ENCODE data around the gene ZNF726. TPM values are rescaled to one million over a fixed set of nuclear protein-coding genes. Genes with fewer than 3 reads are reported as not detected.
"Not testable (repeated sequence)": the region's sequence is repeated elsewhere in the genome, so short reads cannot be mapped to it uniquely, and the experiment has no call there.

Gene ZNF726
- total RNA-seq, 1 experiment from 2014 or later = 0.11 TPM

GRCh38 chr19:23932878-23933277 lies 18.2 kb downstream of the ZNF726 start:
- no peaks in the 10 kb centered on the region for H4K20me1 ChIP-seq (ENCODE audit: control insufficient read depth, insufficient read depth, insufficient read length)
- no peak overlapping the region for H2BK12ac ChIP-seq (ENCODE audit: insufficient read length, low read depth, low read length)
- no peak overlapping the region for H3K9ac ChIP-seq (ENCODE audit: extremely low read depth, insufficient read length, low read length)
- no peak overlapping the region for H4K91ac ChIP-seq (ENCODE audit: insufficient read length, low read depth, low read length)
- H3T11ph ChIP-seq (ENCODE audit: low read length) = no peak overlapping the region
- no peaks in the 10 kb centered on the region for H3K4me1 ChIP-seq (ENCODE audit: insufficient read depth, low read length)
- no peak overlapping the region for H3K23ac ChIP-seq (ENCODE audit: insufficient read length, low read depth, low read length)
- H4K5ac ChIP-seq (ENCODE audit: insufficient read length, low read depth, low read length) = no peak overlapping the region
- H3K79me1 ChIP-seq (ENCODE audit: insufficient read depth, low read depth, low read length, poor library complexity, severe bottlenecking) = no peaks in the 10 kb centered on the region
- H3K4me2 ChIP-seq (ENCODE audit: insufficient read depth, insufficient read length, low read length) = no peak overlapping the region
- no peak overlapping the region for H2BK120ac ChIP-seq (ENCODE audit: low read depth, low read length, poor library complexity, severe bottlenecking)
- H2BK20ac ChIP-seq (ENCODE audit: low read depth, low read length, poor library complexity, severe bottlenecking) = no peak overlapping the region
- H3K36me3 Mint-ChIP-seq (ENCODE audit: insufficient read depth in 1 of 3, low read depth in 3 of 3) = peaks cover 7 to 53% (median 16%) of the 10 kb centered on the region in 3 experiments; a peak in 6 of 7 replicates
- no CpG with 5 or more reads among the region's 1 CpG for WGBS (ENCODE audit: extremely low coverage, insufficient read length, low lambda C conversion rate)
- no peaks in the 10 kb centered on the region for H3K79me2 ChIP-seq (ENCODE audit: insufficient read depth, low read length)
- no peak for DNase-seq
- H3K56ac ChIP-seq (ENCODE audit: insufficient read length, low read depth, low read length) = no peak overlapping the region
- no peaks in the 10 kb centered on the region for H3K27me3 ChIP-seq (ENCODE audit: insufficient read depth, low read length)
- no peak overlapping the region for H3K27ac ChIP-seq (ENCODE audit: insufficient read length, low read depth, low read length)
- H3K4me1 Mint-ChIP-seq = no peaks in the 10 kb centered on the region
- H3K23me2 ChIP-seq (ENCODE audit: insufficient read length, low read depth, low read length, poor library complexity, severe bottlenecking) = no peaks in the 10 kb centered on the region
- H4K8ac ChIP-seq (replicated peaks; ENCODE audit: insufficient read length, low read depth, low read length) = no peak overlapping the region
- H3K4me3 Mint-ChIP-seq = no peak overlapping the region
- H2AFZ ChIP-seq (ENCODE audit: low read length) = no peak overlapping the region
- H3K14ac ChIP-seq (ENCODE audit: insufficient read depth, low read length) = no peak overlapping the region
- H2BK15ac ChIP-seq (ENCODE audit: low read depth, low read length) = no peak overlapping the region
- H2BK5ac ChIP-seq (ENCODE audit: insufficient read length, low read length) = no peak overlapping the region
- TF ChIP-seq CTCF (conservative IDR thresholded peaks at IDR 0.05) = no peak
- H3K4ac ChIP-seq (ENCODE audit: low read depth, low read length) = no peak overlapping the region
- no peak overlapping the region for H3K18ac ChIP-seq (ENCODE audit: insufficient read length, low read depth, low read length)
- H3K27ac Mint-ChIP-seq = no peak overlapping the region
- no peak overlapping the region for H2AK5ac ChIP-seq (ENCODE audit: insufficient read length, low read length)
- H3K27me3 Mint-ChIP-seq (ENCODE audit: low read depth) = no peaks in the 10 kb centered on the region
- peaks cover 73 to 86% of the 10 kb centered on the region in 2 experiments for H3K9me3 Mint-ChIP-seq
- peaks cover 52% of the 10 kb centered on the region for H3K9me3 ChIP-seq (ENCODE audit: control insufficient read depth, low read depth, low read length)

- not testable (repeated sequence) for H2BK5ac ChIP-seq (ENCODE audit: insufficient read length, low read length); H4K20me1 ChIP-seq (ENCODE audit: control insufficient read depth, insufficient read depth, insufficient read length); H2BK12ac ChIP-seq (ENCODE audit: insufficient read length, low read depth, low read length); H3K27ac Mint-ChIP-seq; H2AFZ ChIP-seq (ENCODE audit: low read length); H3K9ac ChIP-seq (ENCODE audit: extremely low read depth, insufficient read length, low read length); H3K27me3 ChIP-seq (ENCODE audit: insufficient read depth, low read length); H3K4me1 Mint-ChIP-seq; H3K18ac ChIP-seq (ENCODE audit: insufficient read length, low read depth, low read length); H3K56ac ChIP-seq (ENCODE audit: insufficient read length, low read depth, low read length); H2BK15ac ChIP-seq (ENCODE audit: low read depth, low read length); H4K5ac ChIP-seq (ENCODE audit: insufficient read length, low read depth, low read length); H3K27ac ChIP-seq (ENCODE audit: insufficient read length, low read depth, low read length); H3K23me2 ChIP-seq (ENCODE audit: insufficient read length, low read depth, low read length, poor library complexity, severe bottlenecking); H3K4me2 ChIP-seq (ENCODE audit: insufficient read depth, insufficient read length, low read length); H3K27me3 Mint-ChIP-seq (ENCODE audit: low read depth); H3K4me1 ChIP-seq (ENCODE audit: insufficient read depth, low read length); H2BK120ac ChIP-seq (ENCODE audit: low read depth, low read length, poor library complexity, severe bottlenecking); H2BK20ac ChIP-seq (ENCODE audit: low read depth, low read length, poor library complexity, severe bottlenecking); H3K79me1 ChIP-seq (ENCODE audit: insufficient read depth, low read depth, low read length, poor library complexity, severe bottlenecking); H3T11ph ChIP-seq (ENCODE audit: low read length); H3K4me3 Mint-ChIP-seq; H3K23ac ChIP-seq (ENCODE audit: insufficient read length, low read depth, low read length); H3K79me2 ChIP-seq (ENCODE audit: insufficient read depth, low read length); H4K91ac ChIP-seq (ENCODE audit: insufficient read length, low read depth, low read length); DNase-seq; H2AK5ac ChIP-seq (ENCODE audit: insufficient read length, low read length); H4K8ac ChIP-seq (replicated peaks; ENCODE audit: insufficient read length, low read depth, low read length); H3K14ac ChIP-seq (ENCODE audit: insufficient read depth, low read length); H3K4ac ChIP-seq (ENCODE audit: low read depth, low read length)
- peaks cover 34% of the 10 kb centered on the region for H3K9me3 ChIP-seq (ENCODE audit: control insufficient read depth, low read depth, low read length)
- Mint-ChIP-seq H3K36me3 (ENCODE audit: insufficient read depth in 1 of 3, low read depth in 3 of 3) (peaks cover 5 to 46% (median 26%) of the 10 kb centered on the region in 3 experiments; a peak in 6 of 7 replicates), H3K9me3 (peaks cover 80 to 91% of the 10 kb centered on the region in 2 experiments)
- WGBS (ENCODE audit: extremely low coverage, insufficient read length, low lambda C conversion rate) = no CpG with 5 or more reads among the region's 29 CpGs
Observed at GRCh38 chr19:23937031-23937430, 22.3 kb downstream of the ZNF726 start.
